ENCODE measurements around the gene CHN2.

DNA sequence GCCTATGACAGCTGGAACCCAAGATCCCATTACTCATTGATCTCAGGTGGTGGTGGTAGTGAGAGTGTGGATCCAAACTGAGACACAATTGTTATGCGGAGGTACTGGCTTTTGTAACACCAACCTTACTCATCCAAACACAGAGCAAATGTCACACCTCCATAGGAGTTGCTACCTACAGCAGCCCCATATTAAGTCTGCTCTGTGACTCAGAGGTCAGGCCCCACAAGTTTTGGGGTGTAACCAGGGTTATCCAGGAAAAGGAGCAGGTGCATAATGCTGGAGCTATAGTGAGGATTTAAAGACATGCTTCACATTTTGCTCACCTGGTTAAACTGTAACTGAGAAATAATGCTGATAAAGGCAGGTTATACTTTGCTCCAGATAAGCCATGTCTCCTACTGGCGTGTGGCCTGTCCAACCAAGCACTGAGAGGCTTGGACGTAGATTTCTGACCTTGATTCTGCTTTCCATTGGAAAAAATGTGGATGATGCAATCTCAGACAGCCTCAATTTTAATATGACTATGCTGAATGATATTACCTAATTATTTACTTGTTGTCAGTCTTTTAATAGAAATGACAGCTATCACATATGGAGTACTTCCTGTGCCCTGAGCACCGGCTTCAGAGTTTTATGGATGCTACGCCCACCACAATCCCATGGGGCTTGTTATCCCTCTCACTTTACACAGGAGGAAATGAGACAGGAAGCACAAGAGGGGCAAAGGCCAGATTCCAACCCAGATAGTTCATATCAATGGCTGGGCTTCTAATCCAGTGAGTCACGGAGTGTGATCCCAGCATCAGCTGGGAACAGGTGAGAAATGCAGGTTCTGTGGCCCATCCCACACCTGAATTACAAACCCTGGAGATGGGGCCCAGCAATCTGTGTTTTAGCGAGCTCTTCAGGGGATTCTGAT, 181.3 kb downstream of the CHN2 start:
- no peak for TF ChIP-seq POLR2A (IDR thresholded peaks at IDR 0.05)
- TF ChIP-seq CTCF (IDR thresholded peaks at IDR 0.05): no peak
- TF ChIP-seq EP300 (IDR thresholded peaks at IDR 0.05): no peak

All from upper lobe of left lung (tissue), 4 donors.